Left ventricle myocardium inferior (tissue), 1 donor: Measurements from ENCODE around the gene LCE3C. TPM values are rescaled to one million over a fixed set of nuclear protein-coding genes. Genes with fewer than 3 reads are reported as not detected.
"Not testable (repeated sequence)": the region's sequence is repeated elsewhere in the genome, so short reads cannot be mapped to it uniquely, and the experiment has no call there.

Experiments used
- DNase-seq: peaks from one replicate; pipeline ENCODE4 v3.0.0-alpha.2; 2020
- H3K27ac ChIP-seq: fragments of 200-600 bp; replicated peaks from 2 replicates; pipeline ENCODE4 v1.8.0; 2021
- H3K27me3 ChIP-seq: fragments of 200-600 bp; 2 replicates; pipeline ENCODE4 v1.8.0; 2021; ENCODE audit warnings: low read depth
- H3K36me3 ChIP-seq: fragments of 200-600 bp; 2 replicates; pipeline ENCODE4 v1.8.0; 2021
- H3K4me1 ChIP-seq: fragments of 200-600 bp; 2 replicates; pipeline ENCODE4 v1.8.0; 2021
- H3K4me3 ChIP-seq: fragments of 200-600 bp; 2 replicates; pipeline ENCODE4 v1.8.0; 2021; ENCODE audit warnings: mild to moderate bottlenecking, moderate library complexity
- H3K9me3 ChIP-seq: fragments of 200-600 bp; replicated peaks from 2 replicates; pipeline ENCODE4 v1.8.0; 2021
- CTCF ChIP-seq: fragments of 200-600 bp; IDR thresholded peaks from 2 replicates; pipeline ENCODE4 v1.8.0; 2021; ENCODE audit warnings: antibody characterized with exemption, mild to moderate bottlenecking, borderline replicate concordance
- intact Hi-C: fragments of 100-400 bp; cut with micrococcal nuclease; formaldehyde crosslinking; loops from one replicate; pipeline ENCODE4 v1.11.0; 2022
- long read RNA-seq: library from polyadenylated mRNA; unstranded; transcript quantifications from one replicate; pipeline ENCODE4 v2.0.0, GENCODE V29; 2021
- total RNA-seq: library from RNA; stranded (reverse); fragmentation: NEBNext Ultra II Directional; extraction: Animal tissue kit (Norgen Biotek cat#: 25700); gene quantifications from one replicate; pipeline ENCODE4 v1.2.1, GENCODE V29; 2021
- donor health status: DM: no; HTN: yes; CAD: no; lungs with severe emphysema.

Gene LCE3C
- total RNA-seq, result not detected
- long read RNA-seq, result 0 reads

GRCh38 chr1:152599934-152600333 is at the start of gene LCE3C:
TSS of gene LCE3C (plus strand) at chr1:152600234. CDS start at chr1:152600732, 498 bp downstream.
- no peak for TF ChIP-seq CTCF
- peaks cover 11% of the 10 kb centered on the region for H3K27me3 ChIP-seq
- intact Hi-C loops, result no loop called here
- H3K9me3 ChIP-seq, result peaks cover 28% of the 10 kb centered on the region
- H3K36me3 ChIP-seq, result no peaks in the 10 kb centered on the region
- DNase-seq, result no peak
- no peak within 1 kb of the TSS for H3K27ac ChIP-seq
- no peak within 1 kb of the TSS for H3K4me3 ChIP-seq
- no peaks in the 10 kb centered on the region for H3K4me1 ChIP-seq

- intact Hi-C loops, result no loop called here
- Histone ChIP-seq H3K27me3 (no peaks in the 10 kb centered on the region), H3K36me3 (no peaks in the 10 kb centered on the region), H3K9me3 (peaks cover 37% of the 10 kb centered on the region), H3K4me1 (no peaks in the 10 kb centered on the region), H3K27ac (no peak overlapping the region), H3K4me3 (no peak overlapping the region)
- DNase-seq, result no peak
- no peak for TF ChIP-seq CTCF
Observed at GRCh38 chr1:152565115-152565514, 34.9 kb upstream of the LCE3C start.

GRCh38 chr1:152565535-152566215 is 34.4 kb upstream of the LCE3C start:
- intact Hi-C loops, result no loop called here

GRCh38 chr1:152566681-152567080 is 33.4 kb upstream of the LCE3C start, which contains the start of gene LCE3E:
TSS of gene LCE3E (minus strand) at chr1:152566780. CDS start at chr1:152566208, 572 bp downstream.
- peaks cover 48% of the 10 kb centered on the region for H3K9me3 ChIP-seq
- no peak for DNase-seq
- TF ChIP-seq CTCF, result no peak
- no peaks in the 10 kb centered on the region for H3K4me1 ChIP-seq
- H3K27me3 ChIP-seq, result peaks cover 4% of the 10 kb centered on the region
- no peak within 1 kb of the TSS for H3K27ac ChIP-seq
- no peak within 1 kb of the TSS for H3K4me3 ChIP-seq
- intact Hi-C loops, result no loop called here
- no peaks in the 10 kb centered on the region for H3K36me3 ChIP-seq

More at GRCh38 chr1:152565535-152566215, 34.4 kb upstream of the LCE3C start:
- Histone ChIP-seq H3K36me3 (no peaks in the 10 kb centered on the region), H3K27ac (no peak overlapping the region), H3K4me1 (no peaks in the 10 kb centered on the region), H3K9me3 (peaks cover 43% of the 10 kb centered on the region), H3K27me3 (no peaks in the 10 kb centered on the region), H3K4me3 (no peak overlapping the region)
- DNase-seq, result no peak
- no peak for TF ChIP-seq CTCF

- no peak overlapping the region for H3K4me3 ChIP-seq
- no peaks in the 10 kb centered on the region for H3K4me1 ChIP-seq
- DNase-seq, result no peak
- H3K27me3 ChIP-seq, result peaks cover 12% of the 10 kb centered on the region
- no peak overlapping the region for H3K27ac ChIP-seq
- intact Hi-C loops, result no loop called here
- TF ChIP-seq CTCF, result no peak
- H3K9me3 ChIP-seq, result no peaks in the 10 kb centered on the region
- H3K36me3 ChIP-seq, result no peaks in the 10 kb centered on the region
Observed at GRCh38 chr1:152577168-152577567, 22.9 kb upstream of the LCE3C start.

- DNase-seq, H3K27ac ChIP-seq, H3K36me3 ChIP-seq, H3K4me3 ChIP-seq, intact Hi-C loops, H3K27me3 ChIP-seq, H3K9me3 ChIP-seq, H3K4me1 ChIP-seq: not testable (repeated sequence)
Observed at GRCh38 chr1:152579526-152579925, 20.5 kb upstream of the LCE3C start.
